NCI-H526 treated with DMSO at 0.1 percent for 48 hours (cell line): ENCODE results near the gene RAD18.

Experiments used
- DNase-seq: peaks from one replicate; lab custom pipeline; 2025; lab: John Stamatoyannopoulos, UW

Gene RAD18

DNA sequence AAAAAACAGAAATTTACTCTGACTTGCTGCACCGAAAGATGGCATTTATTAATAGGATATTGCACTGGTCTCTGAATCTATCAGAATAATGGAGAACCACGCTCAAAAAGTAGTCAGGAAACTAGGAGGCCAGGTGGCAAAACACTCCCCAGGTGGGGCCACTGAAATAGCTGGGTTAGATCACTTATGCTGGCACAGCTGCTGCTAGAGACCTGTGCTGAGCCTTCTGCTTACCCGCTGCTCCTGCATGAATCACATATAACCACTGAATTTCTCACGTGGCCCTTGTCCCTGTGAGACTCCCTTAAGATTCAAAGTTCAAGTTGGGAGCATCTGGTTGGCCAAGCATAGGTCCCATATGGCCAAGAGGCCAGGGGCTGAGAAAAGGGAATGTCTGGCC, 127.9 kb downstream of the RAD18 start:
- DNase-seq, result no peak

DNA sequence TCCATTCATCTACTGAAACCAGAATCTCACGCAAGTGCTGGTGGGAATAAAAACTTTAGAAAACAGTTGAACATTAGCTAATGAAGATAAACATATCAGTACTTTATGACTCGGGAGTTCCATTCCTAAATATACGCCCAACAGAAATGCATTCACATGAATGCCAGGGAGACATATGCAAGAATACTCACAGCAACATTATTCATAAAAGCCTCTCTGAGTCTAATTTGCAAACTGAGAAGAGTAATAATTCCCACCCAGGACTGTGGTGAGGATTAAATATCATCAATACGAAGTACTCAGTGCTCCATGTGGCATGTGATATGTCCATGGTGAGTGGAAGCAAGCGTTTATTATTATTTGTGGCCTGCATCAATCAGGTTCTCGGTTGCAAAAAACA, 128.3 kb downstream of the RAD18 start:
- DNase-seq, result no peak

DNA sequence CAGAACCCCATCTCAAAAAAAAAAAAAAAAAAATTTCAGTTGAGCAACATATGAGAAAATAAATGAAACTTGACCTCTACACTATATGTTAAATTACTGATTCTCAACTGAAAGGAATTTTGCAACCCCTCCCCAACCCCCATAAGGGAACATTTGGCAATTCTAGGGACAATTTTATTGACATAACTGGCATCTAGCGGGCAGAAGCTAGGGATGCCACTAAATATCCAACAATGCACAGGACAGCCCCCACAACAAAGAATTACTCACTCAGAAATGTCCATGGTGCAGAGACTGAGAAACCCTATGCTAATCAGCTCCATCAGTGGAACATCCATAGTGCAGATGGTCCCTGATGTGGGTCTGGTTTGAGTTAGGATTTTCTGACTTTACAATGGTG, 135.6 kb downstream of the RAD18 start:
- DNase-seq, result no peak
